GM12878 (cell line): ENCODE measurements around the gene ARCN1. TPM values are rescaled to one million over a fixed set of nuclear protein-coding genes. Genes with fewer than 3 reads are reported as not detected.

Experiments used
- IKZF1 ChIP-seq: fragments of 450-650 bp; conservative IDR thresholded peaks from 2 replicates; pipeline ENCODE4 v1.6.1; 2017; ENCODE audit warnings: antibody characterized with exemption, mild to moderate bottlenecking
- JUNB ChIP-seq: IDR thresholded peaks from 2 replicates; pipeline ENCODE4 v1.6.1; 2016; ENCODE audit warnings: antibody characterized with exemption, mild to moderate bottlenecking
- JUND ChIP-seq: IDR thresholded peaks from 2 replicates; pipeline ENCODE4 v1.6.1; 2012; ENCODE audit warnings: low read depth, mild to moderate bottlenecking, low read length, improper control_type of control experiment, moderate library complexity
- MTA3 ChIP-seq: IDR thresholded peaks from 2 replicates; pipeline ENCODE4 v1.6.1; 2012; ENCODE audit warnings: low read length, inconsistent platforms, borderline replicate concordance
- NR2C1 ChIP-seq: fragments of 450-650 bp; IDR thresholded peaks from 2 replicates; pipeline ENCODE4 v1.6.1; 2017; ENCODE audit warnings: antibody characterized with exemption, mild to moderate bottlenecking, moderate library complexity
- polyA plus RNA-seq, 11 experiments: library from polyadenylated mRNA; depleted of rRNA in 4 of 11; unstranded in 6 of 11; stranded (reverse) in 5 of 11; fragments of >200 nt; fragmentation: Nextera tagmentation in 4 of 11; fragmentation: Illumina TruSeq in 1 of 11; extraction: Ambion mirVana in 4 of 11; extraction: Trizol in 1 of 11; gene quantifications; 1 replicate in 1 of 11; 2 replicates in 10 of 11; pipeline versions ENCODE4 v1.2.1 to v1.2.3, GENCODE V29; 2011 to 2016; ENCODE audit warnings: inconsistent platforms in 2 of 11, missing spikeins in 2 of 11, low read depth in 1 of 11
- total RNA-seq, 4 experiments: library from RNA; depleted of rRNA in 3 of 4; stranded (reverse); fragments of >200 nt in 3 of 4; fragmentation: Illumina TruSeq in 1 of 4; extraction: Trizol in 1 of 4; gene quantifications; 2 replicates each; pipeline versions ENCODE4 v1.2.1 to v1.2.3, GENCODE V29; 2013 to 2021
- TF ChIP-seq, protein P1 (sequence below): IDR thresholded peaks from 2 replicates; pipeline ENCODE4 v1.6.1; 2012; ENCODE audit warnings: low read depth, low read length, improper control_type of control experiment
- TF ChIP-seq, protein P2 (sequence below): fragments of 450-650 bp; IDR thresholded peaks from 2 replicates; pipeline ENCODE4 v1.6.1; 2017; ENCODE audit warnings: mild to moderate bottlenecking, moderate library complexity

ARCN1 gene
- total and polyA plus RNA-seq, 10 of the 15 experiments (the other 5 are each of a cell fraction or from before 2014, with no cell fraction given): 33.3 to 172 (median 106) TPM

DNA sequence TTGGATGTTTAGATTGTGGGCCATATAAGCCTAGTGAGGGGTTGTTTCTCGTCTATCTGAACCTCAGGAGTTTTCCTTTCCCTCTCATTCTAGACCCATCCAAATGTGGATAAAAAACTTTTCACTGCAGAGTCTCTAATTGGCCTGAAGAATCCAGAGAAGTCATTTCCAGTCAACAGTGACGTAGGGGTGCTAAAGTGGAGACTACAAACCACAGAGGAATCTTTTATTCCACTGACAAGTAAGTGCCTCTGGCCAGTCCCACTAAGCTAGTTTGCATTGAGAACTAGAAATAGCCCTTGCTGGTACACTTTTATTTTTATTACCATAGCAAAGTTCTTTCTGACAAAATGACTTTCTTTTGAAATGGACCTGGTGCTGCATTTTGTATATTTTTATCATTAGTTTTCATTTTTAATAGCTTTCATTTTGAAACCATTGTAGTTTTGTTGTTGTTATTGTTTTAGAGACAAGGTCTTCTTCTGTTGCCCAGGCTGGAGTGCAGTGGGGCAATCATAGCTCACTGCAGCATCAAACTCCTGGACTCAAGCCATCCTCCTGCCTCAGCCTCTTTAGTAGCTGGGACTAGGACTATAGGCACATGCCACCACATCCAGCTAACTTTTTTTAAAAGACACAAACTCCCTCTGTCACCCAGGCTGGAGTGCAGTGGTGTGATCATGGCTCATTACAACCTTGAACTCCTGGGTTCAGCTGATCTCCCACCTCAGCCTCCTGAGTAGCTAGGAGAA, 20.6 kb downstream of the ARCN1 start (continued):
- TF ChIP-seq JUND (no peak), NR2C1 (no peak), MTA3 (no peak), IKZF1 (no peak), JUNB (no peak)
- TF ChIP-seq, protein P1, sequence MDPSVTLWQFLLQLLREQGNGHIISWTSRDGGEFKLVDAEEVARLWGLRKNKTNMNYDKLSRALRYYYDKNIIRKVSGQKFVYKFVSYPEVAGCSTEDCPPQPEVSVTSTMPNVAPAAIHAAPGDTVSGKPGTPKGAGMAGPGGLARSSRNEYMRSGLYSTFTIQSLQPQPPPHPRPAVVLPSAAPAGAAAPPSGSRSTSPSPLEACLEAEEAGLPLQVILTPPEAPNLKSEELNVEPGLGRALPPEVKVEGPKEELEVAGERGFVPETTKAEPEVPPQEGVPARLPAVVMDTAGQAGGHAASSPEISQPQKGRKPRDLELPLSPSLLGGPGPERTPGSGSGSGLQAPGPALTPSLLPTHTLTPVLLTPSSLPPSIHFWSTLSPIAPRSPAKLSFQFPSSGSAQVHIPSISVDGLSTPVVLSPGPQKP: no peak
- TF ChIP-seq, protein P2, sequence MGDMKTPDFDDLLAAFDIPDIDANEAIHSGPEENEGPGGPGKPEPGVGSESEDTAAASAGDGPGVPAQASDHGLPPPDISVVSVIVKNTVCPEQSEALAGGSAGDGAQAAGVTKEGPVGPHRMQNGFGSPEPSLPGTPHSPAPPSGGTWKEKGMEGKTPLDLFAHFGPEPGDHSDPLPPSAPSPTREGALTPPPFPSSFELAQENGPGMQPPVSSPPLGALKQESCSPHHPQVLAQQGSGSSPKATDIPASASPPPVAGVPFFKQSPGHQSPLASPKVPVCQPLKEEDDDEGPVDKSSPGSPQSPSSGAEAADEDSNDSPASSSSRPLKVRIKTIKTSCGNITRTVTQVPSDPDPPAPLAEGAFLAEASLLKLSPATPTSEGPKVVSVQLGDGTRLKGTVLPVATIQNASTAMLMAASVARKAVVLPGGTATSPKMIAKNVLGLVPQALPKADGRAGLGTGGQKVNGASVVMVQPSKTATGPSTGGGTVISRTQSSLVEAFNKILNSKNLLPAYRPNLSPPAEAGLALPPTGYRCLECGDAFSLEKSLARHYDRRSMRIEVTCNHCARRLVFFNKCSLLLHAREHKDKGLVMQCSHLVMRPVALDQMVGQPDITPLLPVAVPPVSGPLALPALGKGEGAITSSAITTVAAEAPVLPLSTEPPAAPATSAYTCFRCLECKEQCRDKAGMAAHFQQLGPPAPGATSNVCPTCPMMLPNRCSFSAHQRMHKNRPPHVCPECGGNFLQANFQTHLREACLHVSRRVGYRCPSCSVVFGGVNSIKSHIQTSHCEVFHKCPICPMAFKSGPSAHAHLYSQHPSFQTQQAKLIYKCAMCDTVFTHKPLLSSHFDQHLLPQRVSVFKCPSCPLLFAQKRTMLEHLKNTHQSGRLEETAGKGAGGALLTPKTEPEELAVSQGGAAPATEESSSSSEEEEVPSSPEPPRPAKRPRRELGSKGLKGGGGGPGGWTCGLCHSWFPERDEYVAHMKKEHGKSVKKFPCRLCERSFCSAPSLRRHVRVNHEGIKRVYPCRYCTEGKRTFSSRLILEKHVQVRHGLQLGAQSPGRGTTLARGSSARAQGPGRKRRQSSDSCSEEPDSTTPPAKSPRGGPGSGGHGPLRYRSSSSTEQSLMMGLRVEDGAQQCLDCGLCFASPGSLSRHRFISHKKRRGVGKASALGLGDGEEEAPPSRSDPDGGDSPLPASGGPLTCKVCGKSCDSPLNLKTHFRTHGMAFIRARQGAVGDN: no peak
